Bronchial epithelial cell (primary cell): ENCODE measurements around the gene TTLL3. TPM values are rescaled to one million over a fixed set of nuclear protein-coding genes. Genes with fewer than 3 reads are reported as not detected.
A peak's percentile ranks its signal among the peaks of the same experiment; 100 is the strongest.
"Not testable (repeated sequence)": the region's sequence is repeated elsewhere in the genome, so short reads cannot be mapped to it uniquely, and the experiment has no call there.

Source experiments
- DNase-seq: peaks from one replicate; pipeline ENCODE4 v3.0.0-alpha.2; 2010; ENCODE audit warnings: low read depth
- FAIRE-seq: peaks from 2 replicates; lab custom pipeline; 2011; peaks lifted over from hg19 to GRCh38; lab: Jason Lieb, UNC
- H3K27me3 ChIP-seq: 2 replicates; pipeline ENCODE4 v1.5.1; 2011; ENCODE audit warnings: low read length; ENCODE audit not compliant: control insufficient read depth, insufficient read depth
- H3K36me3 ChIP-seq: 2 replicates; pipeline ENCODE4 v1.5.1; 2011; ENCODE audit warnings: low read length; ENCODE audit not compliant: control insufficient read depth, insufficient read depth
- H3K4me3 ChIP-seq: 2 replicates; pipeline ENCODE4 v1.5.1; 2011; ENCODE audit warnings: mild to moderate bottlenecking, low read depth, low read length, control low read depth
- CTCF ChIP-seq: IDR thresholded peaks from 2 replicates; pipeline ENCODE4 v1.5.1; 2011; ENCODE audit warnings: mild to moderate bottlenecking, moderate library complexity, low read length, control low read depth, inconsistent platforms; ENCODE audit not compliant: insufficient read depth, severe bottlenecking
- total RNA-seq: library from RNA; depleted of rRNA; stranded (reverse); fragments of >200 nt; gene quantifications from 2 replicates; pipeline ENCODE4 v1.2.1, GENCODE V29; 2014

TTLL3 gene
- total RNA-seq, 1 donor from 2014 or later = 11.3 TPM

- no peak for TF ChIP-seq CTCF
- DNase-seq = no peak
- no peaks in the 10 kb centered on the region for H3K27me3 ChIP-seq
- no peak overlapping the region for H3K4me3 ChIP-seq
- FAIRE-seq = no peak
- H3K36me3 ChIP-seq = peaks cover 19% of the 10 kb centered on the region
These were observed 31.0 kb downstream of the TTLL3 start for GRCh38 chr3:9841015-9841414.

- TF ChIP-seq CTCF = no peak
- Histone ChIP-seq H3K4me3 (peak within 1 kb of the TSS; percentile 72), H3K36me3 (peaks cover 13% of the 10 kb centered on the region), H3K27me3 (no peaks in the 10 kb centered on the region)
- FAIRE-seq = no peak
- DNase-seq = peak; percentile 83
These were observed 33.8 kb downstream of the TTLL3 start, which contains the start of gene RPUSD3 for GRCh38 chr3:9843715-9844438. Gene RPUSD3 (minus strand): TSS chr3:9844008. CDS start chr3:9843990, 18 bp downstream.

GRCh38 chr3:9846231-9846630 is 36.2 kb downstream of the TTLL3 start:
- no peak overlapping the region for H3K4me3 ChIP-seq
- no peak for FAIRE-seq
- H3K27me3 ChIP-seq = no peaks in the 10 kb centered on the region
- no peak for DNase-seq
- peaks cover 1% of the 10 kb centered on the region for H3K36me3 ChIP-seq
- TF ChIP-seq CTCF = no peak

GRCh38 chr3:9846931-9847488 is 36.9 kb downstream of the TTLL3 start:
- no peaks in the 10 kb centered on the region for H3K36me3 ChIP-seq
- DNase-seq (no peak), FAIRE-seq (no peak)
- H3K4me3 ChIP-seq = no peak overlapping the region
- H3K27me3 ChIP-seq = no peaks in the 10 kb centered on the region
- no peak for TF ChIP-seq CTCF

- not testable (repeated sequence) for H3K4me3 ChIP-seq, H3K27me3 ChIP-seq, DNase-seq, H3K36me3 ChIP-seq, FAIRE-seq
These were observed 37.8 kb downstream of the TTLL3 start for GRCh38 chr3:9847870-9848269.

GRCh38 chr3:9848860-9849259 is 38.8 kb downstream of the TTLL3 start:
- DNase-seq = peak; percentile 22
- not testable (repeated sequence) for H3K36me3 ChIP-seq, H3K27me3 ChIP-seq, H3K4me3 ChIP-seq, FAIRE-seq
- peak; percentile 25 for TF ChIP-seq CTCF

DNA sequence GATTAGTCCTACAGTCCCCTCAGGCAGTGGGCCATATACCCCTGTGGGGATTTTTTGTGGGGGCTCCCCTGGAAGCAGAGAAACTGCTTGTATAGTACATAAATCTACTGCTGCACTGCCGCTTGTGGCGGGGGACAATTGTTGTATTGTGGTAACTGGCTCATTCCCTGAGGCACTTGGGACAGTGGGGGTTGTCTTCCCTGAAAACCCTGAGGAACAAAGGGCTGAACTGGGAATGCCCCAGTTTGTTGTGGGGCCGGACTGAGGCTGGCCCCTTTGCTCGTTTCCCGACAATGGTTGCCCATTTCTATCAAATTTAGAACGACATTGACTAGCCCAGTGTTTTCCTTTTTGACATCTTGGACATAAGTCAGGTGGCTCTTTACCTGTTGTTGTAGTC is 41.3 kb downstream of the TTLL3 start:
- DNase-seq, H3K4me3 ChIP-seq, H3K36me3 ChIP-seq, FAIRE-seq, H3K27me3 ChIP-seq: not testable (repeated sequence)

DNA sequence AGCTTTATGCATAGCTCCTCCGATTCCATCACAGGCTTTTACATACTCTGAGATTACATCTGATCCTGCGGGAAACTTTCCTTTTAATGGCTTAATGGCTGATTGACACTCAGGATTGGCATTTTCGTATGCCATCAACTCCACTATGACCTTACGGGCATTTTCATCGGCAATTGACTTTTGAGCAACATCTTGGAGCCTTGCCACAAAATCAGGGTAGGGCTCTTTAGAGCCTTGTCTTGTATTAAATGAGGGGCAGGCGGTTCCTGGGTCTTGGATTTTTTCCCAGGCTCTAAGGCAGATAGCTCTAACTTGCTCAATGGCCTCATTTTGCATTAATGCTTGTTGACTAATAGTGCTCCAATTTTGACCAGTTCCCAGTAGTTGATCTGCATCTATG is 41.9 kb downstream of the TTLL3 start:
- not testable (repeated sequence) for FAIRE-seq, H3K27me3 ChIP-seq, H3K4me3 ChIP-seq, H3K36me3 ChIP-seq, DNase-seq
